ENCODE results near the gene LPCAT3.
"Not testable (repeated sequence)": the region's sequence is repeated elsewhere in the genome, so short reads cannot be mapped to it uniquely, and the experiment has no call there.

The LPCAT3 gene

GRCh38 chr12:7034464-7034863 is 16.2 kb upstream of the LPCAT3 start:
- DNase-seq = no peak

GRCh38 chr12:7032990-7033389 is 14.7 kb upstream of the LPCAT3 start:
- no peak for DNase-seq

GRCh38 chr12:7031306-7031705 is 13.0 kb upstream of the LPCAT3 start:
- DNase-seq = no peak

GRCh38 chr12:7026854-7027253 is 8.6 kb upstream of the LPCAT3 start:
- no peak for DNase-seq

- no peak for DNase-seq
Measured at GRCh38 chr12:7023114-7023513, 4.8 kb upstream of the LPCAT3 start.

- peak; percentile 42 for DNase-seq
Measured at GRCh38 chr12:7021956-7022355, 3.7 kb upstream of the LPCAT3 start.

GRCh38 chr12:7019043-7019569 is 830 bp upstream of the LPCAT3 start:
- DNase-seq = no peak

GRCh38 chr12:7017870-7018349 is 366 bp downstream of the LPCAT3 start:
- DNase-seq = peak; percentile 37

- DNase-seq = no peak
Measured at GRCh38 chr12:7016958-7017571, 1.2 kb downstream of the LPCAT3 start.

- DNase-seq = no peak
Measured at GRCh38 chr12:7015555-7016370, 2.5 kb downstream of the LPCAT3 start.

GRCh38 chr12:7013101-7013500 is 5.2 kb downstream of the LPCAT3 start:
- DNase-seq = no peak

GRCh38 chr12:7012024-7012607 is 6.2 kb downstream of the LPCAT3 start:
- no peak for DNase-seq

GRCh38 chr12:7011398-7011797 is 6.9 kb downstream of the LPCAT3 start:
- not testable (repeated sequence) for DNase-seq

- no peak for DNase-seq
Measured at GRCh38 chr12:7009512-7009911, 8.8 kb downstream of the LPCAT3 start.

GRCh38 chr12:7008864-7009263 is 9.4 kb downstream of the LPCAT3 start:
- DNase-seq = no peak

- DNase-seq = no peak
Measured at GRCh38 chr12:7006639-7007038, 11.6 kb downstream of the LPCAT3 start.

- no peak for DNase-seq
Measured at GRCh38 chr12:7005311-7005710, 13.0 kb downstream of the LPCAT3 start.

- DNase-seq = no peak
Measured at GRCh38 chr12:7004840-7005239, 13.4 kb downstream of the LPCAT3 start.

- no peak for DNase-seq
Measured at GRCh38 chr12:7004287-7004803, 13.9 kb downstream of the LPCAT3 start.

GRCh38 chr12:7001921-7002591 is 16.2 kb downstream of the LPCAT3 start:
- DNase-seq = no peak

GRCh38 chr12:6998715-6999451 is 19.4 kb downstream of the LPCAT3 start:
- DNase-seq = no peak

GRCh38 chr12:6996040-6996441 is 22.2 kb downstream of the LPCAT3 start:
- DNase-seq = no peak
